ENCODE measurements around the gene KCTD2. TPM values are rescaled to one million over a fixed set of nuclear protein-coding genes. Genes with fewer than 3 reads are reported as not detected.
A peak's percentile ranks its signal among the peaks of the same experiment; 100 is the strongest.

The KCTD2 gene
- total RNA-seq, 1 donor from 2014 or later, result 22.3 TPM

GRCh38 chr17:75081611-75082540 is 34.9 kb downstream of the KCTD2 start:
- DNase-seq (ENCODE audit: extremely low spot score, unreplicated experiment), result no peak
- H3K4me1 Mint-ChIP-seq (ENCODE audit: unreplicated experiment), result peaks cover 74% of the 10 kb centered on the region

GRCh38 chr17:75082683-75083082 is 35.7 kb downstream of the KCTD2 start:
- H3K27me3 Mint-ChIP-seq (ENCODE audit: unreplicated experiment), result no peaks in the 10 kb centered on the region
- no peak overlapping the region for H3K4me3 Mint-ChIP-seq (ENCODE audit: unreplicated experiment)
- DNase-seq (ENCODE audit: extremely low spot score, unreplicated experiment), result no peak
- peak overlapping the region; percentile 40 for H3K27ac Mint-ChIP-seq (ENCODE audit: unreplicated experiment)
- H3K36me3 Mint-ChIP-seq (ENCODE audit: unreplicated experiment), result no peaks in the 10 kb centered on the region
- H3K9me3 Mint-ChIP-seq (ENCODE audit: unreplicated experiment), result no peaks in the 10 kb centered on the region
- no peak for TF ChIP-seq CTCF (IDR thresholded peaks at IDR 0.05)
- H3K4me1 Mint-ChIP-seq (ENCODE audit: unreplicated experiment), result peaks cover 80% of the 10 kb centered on the region

More at GRCh38 chr17:75081611-75082540, 34.9 kb downstream of the KCTD2 start:
- TF ChIP-seq CTCF (IDR thresholded peaks at IDR 0.05), result no peak
- Mint-ChIP-seq H3K4me3 (ENCODE audit: unreplicated experiment) (no peak overlapping the region), H3K27me3 (ENCODE audit: unreplicated experiment) (no peaks in the 10 kb centered on the region), H3K27ac (ENCODE audit: unreplicated experiment) (peak overlapping the region; percentile 43), H3K9me3 (ENCODE audit: unreplicated experiment) (no peaks in the 10 kb centered on the region), H3K36me3 (ENCODE audit: unreplicated experiment) (no peaks in the 10 kb centered on the region)

- Mint-ChIP-seq H3K4me3 (ENCODE audit: unreplicated experiment) (no peak overlapping the region), H3K4me1 (ENCODE audit: unreplicated experiment) (peaks cover 79% of the 10 kb centered on the region)
Observed at GRCh38 chr17:75084039-75084660, 37.1 kb downstream of the KCTD2 start.

GRCh38 chr17:75086496-75087181 is 39.6 kb downstream of the KCTD2 start:
- peak overlapping the region; percentile 65 for H3K27ac Mint-ChIP-seq (ENCODE audit: unreplicated experiment)
- no peaks in the 10 kb centered on the region for H3K27me3 Mint-ChIP-seq (ENCODE audit: unreplicated experiment)
- no peaks in the 10 kb centered on the region for H3K9me3 Mint-ChIP-seq (ENCODE audit: unreplicated experiment)
- H3K4me3 Mint-ChIP-seq (ENCODE audit: unreplicated experiment), result peak overlapping the region; percentile 20
- DNase-seq (ENCODE audit: extremely low spot score, unreplicated experiment), result no peak
- no peaks in the 10 kb centered on the region for H3K36me3 Mint-ChIP-seq (ENCODE audit: unreplicated experiment)
- no peak for TF ChIP-seq CTCF (IDR thresholded peaks at IDR 0.05)
- peaks cover 79% of the 10 kb centered on the region for H3K4me1 Mint-ChIP-seq (ENCODE audit: unreplicated experiment)

More at GRCh38 chr17:75084039-75084660, 37.1 kb downstream of the KCTD2 start:
- Mint-ChIP-seq H3K36me3 (ENCODE audit: unreplicated experiment) (no peaks in the 10 kb centered on the region), H3K27me3 (ENCODE audit: unreplicated experiment) (no peaks in the 10 kb centered on the region), H3K27ac (ENCODE audit: unreplicated experiment) (peak overlapping the region; percentile 91), H3K9me3 (ENCODE audit: unreplicated experiment) (no peaks in the 10 kb centered on the region)
- no peak for TF ChIP-seq CTCF (IDR thresholded peaks at IDR 0.05)
- no peak for DNase-seq (ENCODE audit: extremely low spot score, unreplicated experiment)
